GM12872 (cell line): ENCODE results near the gene OR8B8.

ENCODE experiments used
- CTCF ChIP-seq: IDR thresholded peaks from 3 replicates; pipeline ENCODE4 v1.5.1; 2011; ENCODE audit warnings: low read depth, mild to moderate bottlenecking, low read length, moderate library complexity; ENCODE audit not compliant: insufficient read depth

OR8B8 gene

GRCh38 chr11:124441081-124441480 is 4.4 kb downstream of the OR8B8 start:
- TF ChIP-seq CTCF, result no peak

DNA sequence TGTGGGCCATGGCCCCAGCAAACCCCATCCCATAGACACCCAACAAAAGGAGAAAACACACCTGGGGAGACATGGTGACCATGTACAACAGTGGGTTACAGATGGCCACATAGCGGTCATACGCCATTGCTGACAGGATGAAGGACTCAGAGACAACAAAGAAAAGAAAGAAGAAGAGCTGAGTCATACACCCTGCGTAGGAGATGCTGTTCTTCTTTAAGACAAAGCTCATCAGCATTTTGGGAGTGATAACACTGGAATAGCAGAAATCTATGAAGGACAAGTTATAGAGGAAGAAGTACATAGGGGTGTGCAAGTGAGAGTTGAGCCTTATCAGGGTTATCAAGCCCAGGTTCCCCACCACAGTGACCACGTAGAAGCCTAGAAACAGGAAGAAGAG is 4.9 kb downstream of the OR8B8 start:
- no peak for TF ChIP-seq CTCF

DNA sequence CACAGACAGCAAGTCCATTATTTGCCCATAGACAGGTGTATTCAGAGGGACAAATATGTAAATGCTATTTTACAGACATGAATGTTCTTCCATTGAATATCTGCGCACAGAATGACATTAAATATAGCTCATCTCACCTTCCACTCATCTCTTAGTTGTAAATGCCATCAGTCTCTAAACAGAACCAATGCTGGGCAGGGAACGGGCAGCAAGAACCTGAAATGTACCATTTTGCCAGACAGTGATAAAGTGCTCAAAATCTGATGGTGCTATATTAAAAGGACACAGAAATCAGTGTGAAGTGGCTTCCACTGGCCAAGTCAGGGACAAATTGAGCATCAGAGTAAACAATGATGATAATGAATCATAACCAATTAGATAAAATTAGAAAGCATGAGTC is 10.8 kb downstream of the OR8B8 start:
- TF ChIP-seq CTCF, result no peak

GRCh38 chr11:124429599-124429998 is 15.9 kb downstream of the OR8B8 start:
- no peak for TF ChIP-seq CTCF

GRCh38 chr11:124424384-124424921 is 21.0 kb downstream of the OR8B8 start, which contains the start of gene OR8B4:
OR8B4 (minus strand) TSS chr11:124424871; CDS start chr11:124424871, 0 bp downstream.
- TF ChIP-seq CTCF, result no peak

DNA sequence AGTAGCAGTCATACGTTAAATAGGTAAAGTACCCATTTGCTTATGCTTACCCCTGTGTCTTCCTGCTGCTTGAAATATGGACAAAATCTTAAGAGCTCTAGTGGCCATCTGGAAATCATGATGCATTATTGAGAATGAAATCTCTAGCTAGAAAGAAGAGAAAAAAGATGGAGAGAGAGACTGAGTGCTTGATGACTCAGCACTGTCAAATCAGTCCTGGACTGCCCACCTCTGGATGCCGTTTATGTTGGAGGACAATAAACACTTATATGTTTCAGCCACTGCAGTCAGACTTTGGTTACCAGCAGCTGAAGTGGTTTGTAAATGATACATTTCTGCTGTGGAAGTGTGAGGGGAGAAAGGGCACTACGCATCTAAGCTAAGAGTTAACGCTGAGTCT is 24.5 kb downstream of the OR8B8 start:
- no peak for TF ChIP-seq CTCF

DNA sequence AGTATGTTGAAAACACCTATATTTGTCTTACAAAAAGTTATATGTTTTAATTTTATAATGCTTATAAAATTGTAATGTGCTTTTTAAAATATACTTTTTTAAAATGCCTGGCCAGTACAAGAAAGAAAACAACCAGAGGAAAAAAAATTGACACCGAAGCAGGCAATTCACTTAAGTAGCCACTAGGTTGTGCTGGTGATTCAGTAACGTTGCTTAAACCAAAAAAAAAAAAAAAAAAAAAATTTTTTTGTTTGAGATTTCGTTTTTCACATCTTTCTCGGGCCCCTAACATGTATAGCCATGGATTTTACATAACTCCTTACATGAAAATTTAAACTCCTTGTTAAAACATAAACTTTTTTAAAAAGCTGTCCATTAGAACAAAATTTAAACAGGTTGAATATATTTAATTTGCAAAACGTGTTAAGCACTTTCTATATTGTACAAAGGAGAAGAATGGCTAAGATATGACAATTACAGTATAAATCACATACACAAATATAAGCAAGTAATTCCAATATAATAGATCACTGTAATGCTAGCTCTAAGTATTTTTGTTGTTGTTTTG is 30.1 kb downstream of the OR8B8 start:
- peak; percentile 55; the same call in 2 of the 3 replicates for TF ChIP-seq CTCF

GRCh38 chr11:124409906-124410305 is 35.6 kb downstream of the OR8B8 start:
- no peak for TF ChIP-seq CTCF
